Activated CD8-positive, alpha-beta T cell treated with anti-CD3 and anti-CD28 coated beads, Interleukin-2, amount 10 ng/mL, durations not matched to agents 7 days and 5 days (primary cell): ENCODE measurements around the gene GRIA1. TPM values are rescaled to one million over a fixed set of nuclear protein-coding genes. Genes with fewer than 3 reads are reported as not detected.

Experiments used
- ATAC-seq: fragments of 150-1000 bp; cut with Tn5 transposase; one replicate; pipeline ENCODE4 v1.10.0; 2021; ENCODE audit warnings: moderate library complexity
- CTCF ChIA-PET: fragments of 350-600 bp; sonication (Branson Sonifier 250); formaldehyde crosslinking; loops from one replicate; lab custom pipeline; 2021; ENCODE audit warnings: antibody characterized with exemption; lab: Charles Lee
- POLR2A ChIA-PET: fragments of 350-600 bp; sonication (Branson Sonifier 250); formaldehyde crosslinking; loops from one replicate; lab custom pipeline; 2021; ENCODE audit warnings: antibody characterized with exemption; lab: Charles Lee
- DNase-seq: peaks from one replicate; pipeline ENCODE4 v3.0.0-alpha.2; 2020
- H3K27ac Mint-ChIP-seq: one replicate; pipeline ENCODE4 v1.8.0; 2021; ENCODE audit warnings: mild to moderate bottlenecking, mixed read lengths
- H3K27me3 Mint-ChIP-seq: one replicate; pipeline ENCODE4 v1.8.0; 2021; ENCODE audit warnings: low read depth, mixed read lengths
- H3K36me3 Mint-ChIP-seq: one replicate; pipeline ENCODE4 v1.8.0; 2021; ENCODE audit warnings: low read depth, mixed read lengths
- H3K4me1 Mint-ChIP-seq: one replicate; pipeline ENCODE4 v1.8.0; 2021; ENCODE audit warnings: low read depth, mixed read lengths
- H3K4me3 Mint-ChIP-seq: one replicate; pipeline ENCODE4 v1.8.0; 2021; ENCODE audit warnings: mild to moderate bottlenecking, mixed read lengths
- H3K9me3 Mint-ChIP-seq: one replicate; pipeline ENCODE4 v1.8.0; 2022; ENCODE audit warnings: mixed read lengths; ENCODE audit not compliant: insufficient read depth
- total RNA-seq, 2 experiments: library from RNA; stranded (reverse); gene quantifications; one replicate each; pipeline ENCODE4 v1.2.3, GENCODE V29; 2021

The GRIA1 gene
- total RNA-seq, 2 experiments from 2014 or later, result not detected

DNA sequence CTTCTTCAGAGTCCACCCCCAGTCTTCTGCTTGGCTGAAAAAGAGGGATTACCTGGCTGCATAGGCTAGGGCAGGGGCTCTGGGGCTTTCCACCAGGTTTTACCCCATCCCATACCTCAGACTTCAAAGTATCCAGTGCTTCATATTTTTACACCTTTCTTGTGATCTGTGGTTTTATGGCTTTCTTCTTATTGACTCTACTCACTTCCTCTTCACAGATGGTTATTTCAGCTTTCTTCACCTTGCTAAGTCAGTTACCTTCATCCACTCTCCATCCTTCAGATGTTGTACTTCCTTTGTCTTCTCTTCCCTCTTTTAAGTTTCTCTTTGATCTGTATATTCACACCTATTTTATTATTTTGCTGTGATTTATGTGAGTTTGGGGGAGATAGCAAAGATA, 104.3 kb downstream of the GRIA1 start:
- ATAC-seq (no peak), DNase-seq (no peak)
- CTCF ChIA-PET, result no interaction called here
- POLR2A ChIA-PET, result no interaction called here
- Mint-ChIP-seq H3K4me1 (peaks cover 1% of the 10 kb centered on the region), H3K27me3 (no peaks in the 10 kb centered on the region), H3K9me3 (no peaks in the 10 kb centered on the region), H3K4me3 (no peak overlapping the region), H3K36me3 (no peaks in the 10 kb centered on the region), H3K27ac (no peak overlapping the region)

DNA sequence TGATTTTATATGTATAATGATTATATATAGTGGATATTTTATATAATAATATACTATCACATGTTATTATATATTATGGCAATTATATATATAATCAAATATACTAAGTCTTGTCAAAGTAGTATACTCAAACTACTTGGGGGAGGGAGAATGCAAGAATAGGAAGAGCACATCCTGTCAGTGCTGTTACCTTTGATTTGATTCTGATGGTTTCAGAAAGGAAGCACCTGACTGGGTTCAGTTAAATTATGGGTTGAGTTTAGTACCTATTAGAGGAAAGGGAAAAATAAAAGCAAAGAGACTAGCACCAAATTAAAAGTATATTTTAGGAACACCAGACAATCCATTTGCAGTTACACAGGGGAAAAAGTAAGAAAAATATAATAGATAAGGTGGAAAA, 107.6 kb downstream of the GRIA1 start:
- POLR2A ChIA-PET, result no interaction called here

DNA sequence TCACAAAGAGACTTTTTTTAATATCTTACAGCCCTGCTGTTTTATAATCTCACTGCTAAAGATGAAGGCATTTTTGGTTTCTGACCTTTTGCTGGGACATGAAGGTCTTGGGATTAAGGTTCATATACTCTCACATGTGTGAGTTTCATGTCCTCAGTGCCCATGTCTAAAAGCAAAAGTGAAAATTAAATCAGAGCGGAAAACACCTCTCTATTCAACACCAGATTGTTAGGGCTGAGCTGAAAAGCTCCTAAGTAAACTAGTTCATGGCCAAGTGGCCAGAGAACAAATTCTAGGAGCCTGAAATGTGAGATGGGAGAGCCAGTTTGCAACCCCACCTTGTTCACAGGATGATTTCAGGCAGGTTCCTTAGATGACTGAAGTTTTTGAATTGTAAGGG, 110.9 kb downstream of the GRIA1 start:
- no peak overlapping the region for H3K4me3 Mint-ChIP-seq
- DNase-seq (no peak), ATAC-seq (no peak)
- CTCF ChIA-PET, result no interaction called here
- no peaks in the 10 kb centered on the region for H3K27me3 Mint-ChIP-seq
- H3K4me1 Mint-ChIP-seq, result peaks cover 1% of the 10 kb centered on the region
- POLR2A ChIA-PET, result no interaction called here
- H3K36me3 Mint-ChIP-seq, result no peaks in the 10 kb centered on the region
- H3K27ac Mint-ChIP-seq, result no peak overlapping the region
- H3K9me3 Mint-ChIP-seq, result no peaks in the 10 kb centered on the region

More for the DNA sequence above, 107.6 kb downstream of the GRIA1 start:
- Mint-ChIP-seq H3K9me3 (no peaks in the 10 kb centered on the region), H3K27me3 (no peaks in the 10 kb centered on the region), H3K4me1 (peaks cover 1% of the 10 kb centered on the region), H3K4me3 (no peak overlapping the region), H3K27ac (no peak overlapping the region), H3K36me3 (no peaks in the 10 kb centered on the region)
- ATAC-seq (no peak), DNase-seq (no peak)
- CTCF ChIA-PET, result no interaction called here

DNA sequence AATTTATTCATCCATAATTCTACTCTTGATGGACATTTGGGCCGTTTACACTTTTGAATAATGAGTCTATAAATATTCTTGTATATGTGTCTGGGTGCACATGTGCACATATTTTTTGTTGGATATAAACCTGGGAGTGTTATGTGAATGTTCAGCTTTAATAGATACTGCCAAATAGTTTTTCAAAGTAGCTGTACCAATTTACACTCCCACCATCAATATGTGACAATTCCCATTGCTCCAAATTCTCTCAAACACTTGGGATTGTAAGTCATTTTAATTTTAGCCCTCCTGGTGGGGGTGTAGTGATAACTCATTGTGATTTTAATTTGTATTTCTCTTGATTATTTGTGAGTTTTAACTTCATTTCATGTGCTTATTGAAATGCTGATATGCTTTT, 114.9 kb downstream of the GRIA1 start:
- no peaks in the 10 kb centered on the region for H3K9me3 Mint-ChIP-seq
- ChIA-PET CTCF (no interaction called here), POLR2A (no interaction called here)
- no peaks in the 10 kb centered on the region for H3K4me1 Mint-ChIP-seq
- no peaks in the 10 kb centered on the region for H3K27me3 Mint-ChIP-seq
- ATAC-seq (no peak), DNase-seq (no peak)
- H3K4me3 Mint-ChIP-seq, result no peak overlapping the region
- H3K27ac Mint-ChIP-seq, result no peak overlapping the region
- H3K36me3 Mint-ChIP-seq, result no peaks in the 10 kb centered on the region

DNA sequence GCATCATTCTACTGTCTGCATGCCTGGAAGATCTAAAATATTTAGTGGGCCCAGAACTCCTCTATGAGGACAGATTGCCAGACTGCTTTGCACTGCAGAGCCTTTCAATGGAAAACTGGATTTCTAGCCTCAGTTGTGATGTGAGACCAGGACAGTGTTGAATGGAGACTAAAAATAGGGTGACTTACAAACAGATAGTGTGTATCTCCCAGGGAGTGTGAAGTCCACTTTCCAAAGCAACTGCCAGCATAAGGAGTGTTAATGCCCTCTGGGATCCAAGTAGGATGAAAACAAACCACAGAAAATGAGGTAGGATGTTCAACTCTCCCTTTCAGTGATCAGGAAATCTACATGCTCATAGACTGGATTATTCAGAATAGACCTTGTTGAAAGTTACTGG, 119.5 kb downstream of the GRIA1 start:
- ATAC-seq, result no peak
- POLR2A ChIA-PET, result no interaction called here
- Mint-ChIP-seq H3K9me3 (no peaks in the 10 kb centered on the region), H3K4me3 (no peak overlapping the region), H3K27ac (no peak overlapping the region), H3K27me3 (no peaks in the 10 kb centered on the region), H3K4me1 (no peaks in the 10 kb centered on the region), H3K36me3 (no peaks in the 10 kb centered on the region)
- DNase-seq, result no peak
- CTCF ChIA-PET, result no interaction called here

DNA sequence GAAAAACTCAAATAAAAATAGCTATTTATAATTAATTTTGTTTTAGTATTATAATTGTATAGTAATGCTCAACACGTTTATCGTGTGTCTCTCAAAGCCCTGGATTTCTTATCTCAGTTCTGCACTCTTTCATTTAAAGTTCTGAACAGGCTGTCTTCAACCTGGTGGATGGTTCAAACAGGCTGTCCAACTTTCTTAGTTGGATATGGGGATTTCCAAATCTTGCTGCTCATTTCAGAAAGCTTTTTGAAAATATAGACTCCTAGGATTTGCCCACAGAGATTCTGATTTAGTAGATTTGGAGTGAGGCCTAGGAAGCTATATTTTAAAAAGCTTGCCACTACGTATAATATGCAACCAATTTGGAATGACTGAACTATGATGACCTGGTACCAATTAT, 120.3 kb downstream of the GRIA1 start:
- Mint-ChIP-seq H3K27ac (no peak overlapping the region), H3K36me3 (no peaks in the 10 kb centered on the region), H3K27me3 (no peaks in the 10 kb centered on the region), H3K9me3 (no peaks in the 10 kb centered on the region), H3K4me3 (no peak overlapping the region), H3K4me1 (no peaks in the 10 kb centered on the region)
- CTCF ChIA-PET, result no interaction called here
- POLR2A ChIA-PET, result no interaction called here
- ATAC-seq (no peak), DNase-seq (no peak)

DNA sequence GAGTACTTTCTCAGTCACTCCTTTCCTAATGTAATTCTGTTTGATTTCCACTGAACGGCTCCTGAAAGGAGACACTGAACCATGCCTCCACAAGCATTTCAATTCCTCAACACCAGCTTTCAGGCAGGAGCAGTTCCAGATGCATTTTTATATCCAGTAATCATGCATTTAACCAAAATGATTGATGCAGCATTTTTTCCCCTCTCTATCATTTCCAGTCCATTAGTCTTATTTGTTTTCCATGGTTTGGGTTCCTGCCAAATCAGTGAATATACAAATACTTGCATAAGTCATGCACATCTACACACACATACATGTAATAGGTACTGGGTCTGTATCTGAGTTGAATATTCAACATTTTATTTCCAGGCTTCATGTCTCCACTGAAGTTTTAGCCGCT, 122.7 kb downstream of the GRIA1 start:
- Mint-ChIP-seq H3K27me3 (no peaks in the 10 kb centered on the region), H3K4me1 (no peaks in the 10 kb centered on the region), H3K9me3 (no peaks in the 10 kb centered on the region), H3K4me3 (no peak overlapping the region), H3K27ac (no peak overlapping the region), H3K36me3 (no peaks in the 10 kb centered on the region)
- ATAC-seq, result no peak
- ChIA-PET CTCF (no interaction called here), POLR2A (no interaction called here)
- DNase-seq, result no peak

DNA sequence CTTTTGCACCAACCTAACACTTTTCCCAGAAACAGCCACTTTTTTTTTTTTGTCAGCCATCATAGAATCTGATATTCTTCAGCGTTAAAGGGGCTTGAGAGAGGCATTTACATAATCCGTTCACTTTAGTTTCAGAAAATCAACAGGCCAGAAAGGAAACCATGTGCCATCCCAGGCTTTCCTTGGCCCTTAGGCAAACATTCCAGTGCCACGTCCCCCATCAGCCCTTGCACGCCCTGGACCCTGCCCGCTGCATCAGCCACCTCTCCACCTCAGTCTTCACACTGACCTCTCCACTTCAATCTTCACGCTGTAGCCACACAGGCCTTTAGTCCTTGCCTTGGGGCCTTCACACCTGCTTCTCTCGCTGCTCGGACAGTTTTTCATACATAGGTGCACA, 123.2 kb downstream of the GRIA1 start:
- no peaks in the 10 kb centered on the region for H3K27me3 Mint-ChIP-seq
- POLR2A ChIA-PET, result no interaction called here
- DNase-seq, result no peak
- no peaks in the 10 kb centered on the region for H3K4me1 Mint-ChIP-seq
- H3K4me3 Mint-ChIP-seq, result no peak overlapping the region
- no peak for ATAC-seq
- H3K36me3 Mint-ChIP-seq, result no peaks in the 10 kb centered on the region
- no peaks in the 10 kb centered on the region for H3K9me3 Mint-ChIP-seq
- CTCF ChIA-PET, result no interaction called here
- no peak overlapping the region for H3K27ac Mint-ChIP-seq

DNA sequence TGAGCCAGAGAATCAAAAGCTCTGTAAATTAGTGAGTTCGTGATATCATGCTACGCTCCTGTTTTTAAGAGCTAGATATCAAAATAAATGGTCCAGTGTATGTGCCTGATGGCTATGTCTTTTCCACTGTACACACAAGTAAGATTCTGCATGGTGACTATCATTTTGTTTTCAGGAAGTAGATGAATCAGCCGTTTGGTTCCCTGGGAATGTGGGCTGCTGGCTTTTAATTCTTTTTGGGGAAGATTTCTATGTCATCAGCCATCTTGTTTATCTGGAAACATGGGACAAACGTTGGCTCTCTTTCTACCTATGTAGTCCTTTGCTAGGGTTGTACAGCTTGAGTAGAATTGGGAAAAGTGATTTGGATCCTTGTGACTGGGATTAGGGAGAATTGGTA, 126.7 kb downstream of the GRIA1 start:
- POLR2A ChIA-PET, result no interaction called here

DNA sequence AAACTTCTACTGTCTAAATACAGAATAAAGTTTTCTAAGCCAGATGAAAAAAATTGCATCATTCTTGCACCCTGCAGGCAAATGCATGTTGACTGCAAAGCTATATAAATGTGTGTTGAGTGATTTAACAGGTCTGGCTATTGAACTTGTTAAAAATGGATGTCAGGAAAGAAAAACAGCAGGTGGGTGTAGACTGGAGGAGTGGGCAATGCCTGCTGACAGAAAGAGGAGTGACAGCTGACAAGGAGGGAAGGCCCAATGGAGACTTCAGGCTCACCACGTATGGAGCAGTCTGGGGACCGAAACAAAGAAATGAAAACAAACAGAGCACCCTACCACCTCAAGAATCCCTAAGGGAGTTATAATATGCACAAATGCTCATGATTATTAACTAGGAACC, 127.8 kb downstream of the GRIA1 start:
- DNase-seq (no peak), ATAC-seq (no peak)
- H3K27ac Mint-ChIP-seq, result no peak overlapping the region
- no peaks in the 10 kb centered on the region for H3K9me3 Mint-ChIP-seq
- no peaks in the 10 kb centered on the region for H3K4me1 Mint-ChIP-seq
- H3K4me3 Mint-ChIP-seq, result no peak overlapping the region
- H3K27me3 Mint-ChIP-seq, result no peaks in the 10 kb centered on the region
- CTCF ChIA-PET, result no interaction called here
- POLR2A ChIA-PET, result no interaction called here
- no peaks in the 10 kb centered on the region for H3K36me3 Mint-ChIP-seq

More for the DNA sequence above, 126.7 kb downstream of the GRIA1 start:
- Mint-ChIP-seq H3K4me3 (no peak overlapping the region), H3K36me3 (no peaks in the 10 kb centered on the region), H3K27ac (no peak overlapping the region), H3K4me1 (no peaks in the 10 kb centered on the region), H3K9me3 (no peaks in the 10 kb centered on the region), H3K27me3 (no peaks in the 10 kb centered on the region)
- CTCF ChIA-PET, result no interaction called here
- DNase-seq, result no peak
- no peak for ATAC-seq

DNA sequence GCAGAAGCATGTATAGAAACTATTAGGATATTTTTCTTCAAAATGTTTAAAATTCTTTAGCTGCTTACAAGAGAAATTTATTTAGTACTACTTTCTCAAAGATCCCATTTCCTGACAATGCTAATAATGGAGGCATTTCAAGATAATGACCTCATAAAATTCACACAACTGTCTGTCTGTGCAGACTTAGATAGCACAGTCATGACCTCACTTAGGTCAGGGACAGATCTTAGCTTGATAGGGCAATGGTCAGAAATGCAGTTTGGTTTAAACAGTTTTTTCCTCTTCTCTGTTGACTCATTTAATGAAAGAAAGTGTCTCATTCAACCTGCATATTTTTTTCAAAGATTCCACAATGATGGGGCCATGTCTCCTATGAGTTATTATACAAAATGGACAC, 128.4 kb downstream of the GRIA1 start:
- no peak overlapping the region for H3K27ac Mint-ChIP-seq
- no peaks in the 10 kb centered on the region for H3K36me3 Mint-ChIP-seq
- H3K4me1 Mint-ChIP-seq, result no peaks in the 10 kb centered on the region
- ATAC-seq (no peak), DNase-seq (no peak)
- no peaks in the 10 kb centered on the region for H3K27me3 Mint-ChIP-seq
- H3K4me3 Mint-ChIP-seq, result no peak overlapping the region
- H3K9me3 Mint-ChIP-seq, result no peaks in the 10 kb centered on the region
- POLR2A ChIA-PET, result no interaction called here
- CTCF ChIA-PET, result no interaction called here

DNA sequence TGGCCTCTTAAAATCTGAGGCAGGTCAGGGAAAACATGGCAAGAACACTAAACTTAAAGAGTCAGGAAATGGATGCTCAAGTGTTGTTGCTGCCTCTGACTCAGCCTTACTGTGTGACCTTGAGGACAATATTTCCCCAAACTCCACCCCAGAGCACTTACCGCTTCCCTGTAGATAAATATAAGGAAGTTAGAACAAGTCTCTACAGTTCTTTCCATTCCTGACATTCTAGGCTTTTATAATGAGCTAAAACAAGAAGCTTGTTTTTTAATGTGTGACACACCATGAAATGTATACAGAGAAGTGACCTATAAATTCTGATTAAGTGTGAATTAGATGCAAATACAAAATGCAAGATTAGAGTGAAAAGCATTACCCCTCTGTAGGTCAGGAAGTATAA, 129.3 kb downstream of the GRIA1 start:
- H3K27me3 Mint-ChIP-seq, result no peaks in the 10 kb centered on the region
- no peaks in the 10 kb centered on the region for H3K36me3 Mint-ChIP-seq
- H3K27ac Mint-ChIP-seq, result no peak overlapping the region
- ATAC-seq, result no peak
- H3K9me3 Mint-ChIP-seq, result no peaks in the 10 kb centered on the region
- POLR2A ChIA-PET, result no interaction called here
- CTCF ChIA-PET, result no interaction called here
- no peaks in the 10 kb centered on the region for H3K4me1 Mint-ChIP-seq
- no peak for DNase-seq
- H3K4me3 Mint-ChIP-seq, result no peak overlapping the region

DNA sequence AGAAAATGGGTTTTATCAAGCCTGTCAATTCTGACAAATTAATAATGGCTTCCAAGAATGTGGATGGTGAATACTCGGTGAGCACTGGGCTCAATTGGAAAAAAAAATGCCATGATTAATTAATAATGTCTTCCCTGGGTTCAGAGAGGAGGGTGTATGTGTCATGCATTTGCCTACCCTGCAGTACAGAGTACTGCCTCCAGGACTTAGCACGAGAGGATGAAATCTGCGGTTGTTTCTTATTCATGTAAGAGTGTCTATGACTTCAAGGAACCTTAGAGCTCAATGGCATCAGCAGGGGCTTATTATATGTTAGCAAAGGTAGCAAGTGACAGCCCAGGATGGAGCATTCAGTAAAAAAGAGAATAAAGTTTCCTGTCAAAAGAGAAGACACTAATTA, 132.7 kb downstream of the GRIA1 start:
- no peaks in the 10 kb centered on the region for H3K4me1 Mint-ChIP-seq
- ChIA-PET CTCF (no interaction called here), POLR2A (no interaction called here)
- no peak overlapping the region for H3K4me3 Mint-ChIP-seq
- ATAC-seq (no peak), DNase-seq (no peak)
- no peaks in the 10 kb centered on the region for H3K36me3 Mint-ChIP-seq
- no peaks in the 10 kb centered on the region for H3K9me3 Mint-ChIP-seq
- H3K27ac Mint-ChIP-seq, result no peak overlapping the region
- no peaks in the 10 kb centered on the region for H3K27me3 Mint-ChIP-seq
